Activated CD4-positive, alpha-beta T cell treated with anti-CD3 and anti-CD28 coated beads for 36 hours (primary cell): ENCODE results near the gene OTOG. TPM values are rescaled to one million over a fixed set of nuclear protein-coding genes. Genes with fewer than 3 reads are reported as not detected.

Experiments used
- ATAC-seq: fragments of 200-7000 bp; cut with Tn5 transposase; one replicate; pipeline ENCODE4 v1.10.0; 2021; ENCODE audit warnings: mild to moderate bottlenecking, moderate library complexity
- CTCF ChIA-PET: fragments of 350-600 bp; sonication (Branson Sonifier 250); formaldehyde crosslinking; loops from one replicate; lab custom pipeline; 2021; ENCODE audit warnings: antibody characterized with exemption; lab: Charles Lee
- POLR2A ChIA-PET: fragments of 350-600 bp; sonication (Branson Sonifier 250); formaldehyde crosslinking; loops from one replicate; lab custom pipeline; 2021; ENCODE audit warnings: antibody characterized with exemption, inconsistent platforms; lab: Charles Lee
- DNase-seq: peaks from one replicate; pipeline ENCODE4 v3.0.0-alpha.2; 2020
- H3K27ac Mint-ChIP-seq: one replicate; pipeline ENCODE4 v1.8.0; 2021; ENCODE audit warnings: mixed read lengths
- H3K27me3 Mint-ChIP-seq: one replicate; pipeline ENCODE4 v1.8.0; 2021; ENCODE audit warnings: mixed read lengths
- H3K36me3 Mint-ChIP-seq: one replicate; pipeline ENCODE4 v1.8.0; 2021; ENCODE audit warnings: low read depth, mixed read lengths
- H3K4me1 Mint-ChIP-seq: one replicate; pipeline ENCODE4 v1.8.0; 2021; ENCODE audit warnings: mixed read lengths
- H3K4me3 Mint-ChIP-seq: one replicate; pipeline ENCODE4 v1.8.0; 2021; ENCODE audit warnings: mild to moderate bottlenecking, moderate library complexity, mixed read lengths
- H3K9me3 Mint-ChIP-seq: one replicate; pipeline ENCODE4 v1.8.0; 2021; ENCODE audit warnings: low read depth, mixed read lengths
- intact Hi-C, 2 experiments: fragments of 100-400 bp; cut with DNase I in 1 of 2; cut with micrococcal nuclease in 1 of 2; formaldehyde crosslinking; loops; one replicate each; pipeline versions ENCODE4 v1.14.2 to v1.15.1; 2022 to 2024; cut with DNase I, micrococcal nuclease
- total RNA-seq, 2 experiments: library from RNA; stranded (reverse); gene quantifications; one replicate each; pipeline ENCODE4 v1.2.3, GENCODE V29; 2021

The OTOG gene
- total RNA-seq = not detected

GRCh38 chr11:17547051-17547577, at the start of gene OTOG:
Gene OTOG (plus strand): TSS chr11:17547259. CDS start chr11:17547373, 114 bp downstream.
- no peak within 1 kb of the TSS for H3K4me3 Mint-ChIP-seq
- no peaks in the 10 kb centered on the region for H3K36me3 Mint-ChIP-seq
- peak; percentile 37 for ATAC-seq
- ChIA-PET CTCF (no interaction called here), POLR2A (no interaction called here)
- no peak for DNase-seq
- intact Hi-C loops = no loop called here
- H3K4me1 Mint-ChIP-seq = peaks cover 5% of the 10 kb centered on the region
- H3K27ac Mint-ChIP-seq = no peak within 1 kb of the TSS
- peaks cover 36% of the 10 kb centered on the region for H3K27me3 Mint-ChIP-seq
- no peaks in the 10 kb centered on the region for H3K9me3 Mint-ChIP-seq

GRCh38 chr11:17498058-17498457, 49.0 kb upstream of the OTOG start:
- no peak overlapping the region for H3K27ac Mint-ChIP-seq
- no peaks in the 10 kb centered on the region for H3K9me3 Mint-ChIP-seq
- ATAC-seq (peak; percentile 49), DNase-seq (no peak)
- H3K27me3 Mint-ChIP-seq = no peaks in the 10 kb centered on the region
- no peak overlapping the region for H3K4me3 Mint-ChIP-seq
- H3K4me1 Mint-ChIP-seq = no peaks in the 10 kb centered on the region
- H3K36me3 Mint-ChIP-seq = no peaks in the 10 kb centered on the region
- intact Hi-C loops = no loop called here
- ChIA-PET POLR2A (no interaction called here), CTCF (interaction anchor here (0.6 to 2.8 kb wide), 4 partner anchors 9 to 789 kb away, joined by 3 to 7 read pairs (median 4); no protein-coding TSS in a partner anchor)

- POLR2A ChIA-PET = no interaction called here
- no peak for DNase-seq
- H3K27me3 Mint-ChIP-seq = no peaks in the 10 kb centered on the region
Observed at GRCh38 chr11:17498475-17498874, 48.6 kb upstream of the OTOG start.

GRCh38 chr11:17500673-17501072, 46.4 kb upstream of the OTOG start:
- DNase-seq (no peak), ATAC-seq (no peak)
- POLR2A ChIA-PET = no interaction called here
- no peaks in the 10 kb centered on the region for H3K4me1 Mint-ChIP-seq
- H3K27me3 Mint-ChIP-seq = peaks cover 1% of the 10 kb centered on the region
- no peaks in the 10 kb centered on the region for H3K36me3 Mint-ChIP-seq
- intact Hi-C loops = loop anchor here (10.0 kb wide), 1 partner anchor 556 kb away; no protein-coding TSS in a partner anchor
- CTCF ChIA-PET = interaction anchor here (0.9 to 2.8 kb wide), 2 partner anchors 27 to 115 kb away, joined by 4 to 6 read pairs; no protein-coding TSS in a partner anchor
- no peak overlapping the region for H3K27ac Mint-ChIP-seq
- H3K9me3 Mint-ChIP-seq = no peaks in the 10 kb centered on the region
- H3K4me3 Mint-ChIP-seq = no peak overlapping the region

More at GRCh38 chr11:17498475-17498874, 48.6 kb upstream of the OTOG start:
- no peak overlapping the region for H3K27ac Mint-ChIP-seq
- intact Hi-C loops = no loop called here
- CTCF ChIA-PET = interaction anchor here (0.6 to 2.8 kb wide), 5 partner anchors 8 to 789 kb away, joined by 3 to 7 read pairs (median 3); no protein-coding TSS in a partner anchor
- H3K36me3 Mint-ChIP-seq = no peaks in the 10 kb centered on the region
- H3K9me3 Mint-ChIP-seq = no peaks in the 10 kb centered on the region
- H3K4me1 Mint-ChIP-seq = no peaks in the 10 kb centered on the region
- H3K4me3 Mint-ChIP-seq = no peak overlapping the region
- no peak for ATAC-seq

GRCh38 chr11:17502630-17503029, 44.4 kb upstream of the OTOG start:
- Mint-ChIP-seq H3K27ac (no peak overlapping the region), H3K36me3 (no peaks in the 10 kb centered on the region), H3K4me3 (no peak overlapping the region), H3K27me3 (peaks cover 1% of the 10 kb centered on the region), H3K4me1 (no peaks in the 10 kb centered on the region), H3K9me3 (no peaks in the 10 kb centered on the region)
- ChIA-PET CTCF (interaction anchor here (1.1 to 6.4 kb wide), 3 partner anchors 120 to 273 kb away, joined by 3 to 99 read pairs (median 16); no protein-coding TSS in a partner anchor), POLR2A (no interaction called here)
- intact Hi-C loops = loop anchor here (10.0 kb wide), 1 partner anchor 558 kb away; no protein-coding TSS in a partner anchor
- no peak for DNase-seq
- no peak for ATAC-seq

- Mint-ChIP-seq H3K4me3 (no peak overlapping the region), H3K27me3 (peaks cover 7% of the 10 kb centered on the region), H3K4me1 (no peaks in the 10 kb centered on the region), H3K27ac (no peak overlapping the region), H3K9me3 (no peaks in the 10 kb centered on the region), H3K36me3 (no peaks in the 10 kb centered on the region)
- DNase-seq (peak; percentile 88), ATAC-seq (peak; percentile 90)
- CTCF ChIA-PET = interaction anchor here (0.6 to 6.4 kb wide), 15 partner anchors 11 to 489 kb away, joined by 3 to 99 read pairs (median 4); partner anchors contain the start of gene KCNJ11
- intact Hi-C loops = loop anchor here (1.0 to 10.0 kb wide), 6 partner anchors 115 to 716 kb away; no protein-coding TSS in a partner anchor
- POLR2A ChIA-PET = no interaction called here
Observed at GRCh38 chr11:17504330-17505107, 42.5 kb upstream of the OTOG start.

- ATAC-seq = no peak
- peaks cover 7% of the 10 kb centered on the region for H3K27me3 Mint-ChIP-seq
- ChIA-PET POLR2A (interaction anchor here (1.1 kb wide), 1 partner anchor 115 kb away, joined by 3 read pairs; no protein-coding TSS in a partner anchor), CTCF (interaction anchor here (0.8 to 6.4 kb wide), 11 partner anchors 11 to 275 kb away, joined by 3 to 99 read pairs (median 3); partner anchors contain the start of gene KCNJ11)
- intact Hi-C loops = loop anchor here (10.0 kb wide), 1 partner anchor 560 kb away; no protein-coding TSS in a partner anchor
- no peak overlapping the region for H3K4me3 Mint-ChIP-seq
- DNase-seq = no peak
- H3K4me1 Mint-ChIP-seq = no peaks in the 10 kb centered on the region
- no peaks in the 10 kb centered on the region for H3K36me3 Mint-ChIP-seq
- H3K9me3 Mint-ChIP-seq = no peaks in the 10 kb centered on the region
- H3K27ac Mint-ChIP-seq = no peak overlapping the region
Observed at GRCh38 chr11:17505146-17505545, 41.9 kb upstream of the OTOG start.

- intact Hi-C loops = loop anchor here (10.0 kb wide), 1 partner anchor 562 kb away; no protein-coding TSS in a partner anchor
Observed at GRCh38 chr11:17506314-17506713, 40.7 kb upstream of the OTOG start.

GRCh38 chr11:17506942-17507341, 40.1 kb upstream of the OTOG start:
- ChIA-PET CTCF (interaction anchor here (0.6 to 6.4 kb wide), 11 partner anchors 9 to 310 kb away, joined by 3 to 99 read pairs (median 3); no protein-coding TSS in a partner anchor), POLR2A (no interaction called here)
- Mint-ChIP-seq H3K27me3 (peaks cover 7% of the 10 kb centered on the region), H3K27ac (no peak overlapping the region), H3K4me3 (no peak overlapping the region), H3K9me3 (no peaks in the 10 kb centered on the region), H3K36me3 (no peaks in the 10 kb centered on the region), H3K4me1 (no peaks in the 10 kb centered on the region)
- ATAC-seq = no peak
- intact Hi-C loops = loop anchor here (10.0 kb wide), 1 partner anchor 562 kb away; no protein-coding TSS in a partner anchor
- no peak for DNase-seq

More at GRCh38 chr11:17506314-17506713, 40.7 kb upstream of the OTOG start:
- CTCF ChIA-PET = interaction anchor here (0.6 to 6.4 kb wide), 9 partner anchors 8 to 310 kb away, joined by 3 to 99 read pairs (median 3); partner anchors contain the start of gene KCNJ11
- H3K9me3 Mint-ChIP-seq = no peaks in the 10 kb centered on the region
- no peaks in the 10 kb centered on the region for H3K36me3 Mint-ChIP-seq
- POLR2A ChIA-PET = interaction anchor here (0.5 to 1.1 kb wide), 2 partner anchors 117 to 372 kb away, joined by 3 to 6 read pairs; no protein-coding TSS in a partner anchor
- ATAC-seq (no peak), DNase-seq (no peak)
- H3K4me1 Mint-ChIP-seq = no peaks in the 10 kb centered on the region
- H3K27ac Mint-ChIP-seq = no peak overlapping the region
- H3K27me3 Mint-ChIP-seq = peaks cover 7% of the 10 kb centered on the region
- no peak overlapping the region for H3K4me3 Mint-ChIP-seq

GRCh38 chr11:17507773-17508172, 39.3 kb upstream of the OTOG start:
- CTCF ChIA-PET = interaction anchor here (0.9 to 6.4 kb wide), 12 partner anchors 9 to 278 kb away, joined by 3 to 99 read pairs (median 3); no protein-coding TSS in a partner anchor
- H3K36me3 Mint-ChIP-seq = no peaks in the 10 kb centered on the region

GRCh38 chr11:17508306-17508705, 38.8 kb upstream of the OTOG start:
- Mint-ChIP-seq H3K9me3 (no peaks in the 10 kb centered on the region), H3K4me3 (no peak overlapping the region), H3K27ac (no peak overlapping the region), H3K36me3 (no peaks in the 10 kb centered on the region), H3K27me3 (peaks cover 8% of the 10 kb centered on the region), H3K4me1 (no peaks in the 10 kb centered on the region)
- intact Hi-C loops = loop anchor here (10.0 kb wide), 1 partner anchor 564 kb away; no protein-coding TSS in a partner anchor
- POLR2A ChIA-PET = no interaction called here
- CTCF ChIA-PET = interaction anchor here (0.9 to 6.4 kb wide), 11 partner anchors 9 to 279 kb away, joined by 3 to 99 read pairs (median 3); no protein-coding TSS in a partner anchor
- DNase-seq (no peak), ATAC-seq (no peak)

More at GRCh38 chr11:17507773-17508172, 39.3 kb upstream of the OTOG start:
- Mint-ChIP-seq H3K4me3 (no peak overlapping the region), H3K27me3 (peaks cover 7% of the 10 kb centered on the region), H3K4me1 (no peaks in the 10 kb centered on the region), H3K9me3 (no peaks in the 10 kb centered on the region), H3K27ac (no peak overlapping the region)
- ATAC-seq (no peak), DNase-seq (no peak)
- POLR2A ChIA-PET = no interaction called here
- intact Hi-C loops = loop anchor here (10.0 kb wide), 1 partner anchor 563 kb away; no protein-coding TSS in a partner anchor
